ENCODE data around the gene KCTD15.

KCTD15 gene

GRCh38 chr19:33862981-33863380 lies 66.3 kb downstream of the KCTD15 start:
- DNase-seq = no peak

- no peak for DNase-seq
These were observed 66.8 kb downstream of the KCTD15 start for GRCh38 chr19:33863436-33863835.

GRCh38 chr19:33864311-33864850 lies 67.7 kb downstream of the KCTD15 start:
- no peak for DNase-seq

- no peak for DNase-seq
These were observed 68.6 kb downstream of the KCTD15 start for GRCh38 chr19:33865306-33865705.

Measured in activated CD4-positive, alpha-beta T cell treated with anti-CD3 and anti-CD28 coated beads, Interleukin-2, amount 50 U/mL, for 48 hours (primary cell).